Bronchial smooth muscle cell (primary cell): Measurements from ENCODE around the gene SPI1. TPM values are rescaled to one million over a fixed set of nuclear protein-coding genes. Genes with fewer than 3 reads are reported as not detected.

Experiments
- total RNA-seq: library from RNA; depleted of rRNA; stranded (reverse); fragments of >200 nt; gene quantifications from 2 replicates; pipeline ENCODE4 v1.2.1, GENCODE V29; 2014

The SPI1 gene
- total RNA-seq: 0.17 TPM in 1 of 2 replicates, not detected in the other

DNA sequence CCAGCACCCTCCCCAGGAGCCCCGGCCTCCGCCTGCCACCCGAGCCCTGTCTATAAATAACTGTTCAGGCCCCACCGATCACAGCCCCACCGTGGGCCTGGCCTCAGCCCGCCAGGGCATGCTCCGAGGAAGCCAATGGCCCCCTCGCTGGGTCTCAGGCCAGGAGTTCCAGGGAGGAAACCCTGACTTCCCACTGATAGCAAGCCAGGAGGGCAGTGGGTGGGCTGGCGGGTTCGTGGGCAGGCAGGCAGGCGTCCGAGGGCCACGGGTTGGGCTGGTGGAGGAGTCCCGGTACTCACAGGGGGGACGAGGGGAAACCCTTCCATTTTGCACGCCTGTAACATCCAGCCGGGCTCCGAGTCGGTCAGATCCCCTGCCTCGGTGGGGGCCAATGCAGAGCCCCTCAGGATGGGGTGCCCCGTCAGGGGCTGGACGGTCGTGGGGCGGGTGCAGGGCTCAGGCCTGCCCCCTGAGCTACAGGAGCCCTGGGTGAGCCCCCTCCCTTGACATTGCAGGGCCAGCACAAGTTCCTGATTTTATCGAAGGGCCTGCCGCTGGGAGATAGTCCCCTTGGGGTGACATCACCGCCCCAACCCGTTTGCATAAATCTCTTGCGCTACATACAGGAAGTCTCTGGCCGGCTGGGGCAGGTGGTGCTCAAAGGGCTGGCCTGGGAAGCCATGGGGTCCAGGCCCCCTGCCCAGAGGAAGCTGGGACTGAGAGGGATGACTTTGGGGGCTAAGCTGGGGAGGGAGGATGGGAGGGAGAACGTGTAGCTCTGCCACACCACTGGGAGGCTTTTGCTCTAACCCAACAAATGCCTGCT, at the start of gene SPI1:
Gene SPI1 (minus strand): TSS at position 538 of the 826 bp plus-strand sequence. CDS start 194 bp downstream, at position 344.

DNA sequence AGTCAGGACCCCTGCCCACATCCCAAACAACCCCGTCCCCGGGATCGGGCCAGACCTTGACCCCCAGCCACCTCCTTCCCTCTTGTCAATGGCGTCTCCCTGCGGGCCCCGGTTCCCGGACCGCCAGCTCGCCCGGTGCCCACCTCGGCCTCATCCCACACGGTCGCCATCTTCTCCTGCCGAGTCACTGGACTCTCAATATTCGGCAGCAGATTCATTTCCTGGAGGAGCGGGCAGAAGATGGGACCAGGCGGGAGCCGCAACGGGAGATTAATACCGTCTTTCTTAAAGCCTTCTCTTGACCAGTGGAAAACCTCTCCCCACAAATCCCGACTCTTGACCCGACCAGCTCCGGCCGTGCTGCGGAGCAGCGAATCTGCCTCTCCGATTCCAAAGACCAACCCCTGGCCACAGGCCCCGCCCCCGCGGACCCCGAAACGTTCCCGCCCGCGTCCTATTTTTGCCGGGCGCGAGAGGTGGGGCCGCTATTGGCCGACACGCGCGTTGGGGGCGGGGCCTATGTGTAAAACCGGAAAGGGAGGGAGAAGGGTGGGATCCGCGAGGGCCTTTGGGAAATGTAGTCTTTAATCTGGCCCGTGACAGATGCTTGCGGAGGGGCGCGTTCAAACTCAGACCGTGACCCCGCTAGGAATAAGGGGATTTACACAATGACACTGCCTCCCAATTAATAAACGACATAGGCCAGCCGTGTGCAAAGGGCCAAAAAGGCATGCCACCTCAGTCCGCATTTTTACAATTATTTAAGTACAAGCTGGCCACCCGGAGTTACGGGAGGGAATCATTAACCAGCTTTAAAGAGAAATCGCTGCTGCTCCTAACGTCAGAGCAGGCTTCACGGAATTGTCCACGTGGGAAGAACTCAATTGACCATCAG, 48.0 kb upstream of the SPI1 start, which contains the start of gene PSMC3:
Gene PSMC3 (minus strand): TSS at position 378 of the 895 bp plus-strand sequence. CDS start 160 bp downstream, at position 218.

DNA sequence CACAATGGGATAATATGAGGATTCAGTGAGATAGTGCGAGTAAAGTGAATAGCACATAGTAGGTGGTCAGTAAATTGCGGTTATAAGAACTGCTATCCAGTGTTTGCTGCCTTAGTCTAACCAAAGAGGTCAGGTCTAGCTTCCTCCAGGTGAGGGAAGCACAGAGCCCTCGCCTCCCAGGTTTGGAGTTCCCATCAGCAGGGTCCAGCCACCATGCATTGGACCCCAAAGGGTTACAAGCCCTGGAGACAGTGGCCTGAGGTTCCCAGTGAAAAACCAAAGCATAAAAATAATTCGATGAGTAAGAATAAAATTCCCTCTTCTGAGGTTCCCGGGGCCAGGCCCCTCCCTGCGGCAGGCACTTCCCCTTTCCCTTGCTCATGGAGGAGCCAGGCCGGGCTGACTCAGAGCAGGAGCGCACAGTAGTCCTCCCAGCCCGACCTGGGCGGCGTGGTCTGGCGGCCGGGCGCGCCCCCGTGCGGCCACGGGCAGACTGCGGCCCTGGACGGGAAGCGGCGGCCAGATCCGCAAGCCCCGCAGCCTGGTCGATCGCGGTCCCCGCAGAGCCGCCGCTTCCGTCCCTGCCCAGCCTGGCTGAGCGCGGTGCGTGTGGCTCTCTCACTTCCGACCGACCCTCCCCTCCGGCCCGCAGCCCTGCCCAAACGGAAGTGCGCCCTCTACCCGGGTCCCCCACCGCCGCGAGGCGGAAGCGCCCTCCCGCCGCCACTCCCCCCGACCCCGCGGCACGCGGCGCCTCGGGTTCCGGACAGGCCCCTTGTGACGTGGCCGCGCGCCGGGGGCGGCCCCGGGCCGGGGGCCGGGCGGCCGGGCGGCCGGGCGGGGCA, 29.6 kb upstream of the SPI1 start, which contains the start of gene SLC39A13:
Gene SLC39A13 (plus strand): TSS at position 845 of the 845 bp plus-strand sequence. CDS start 1,505 bp downstream, outside the sequence.

GRCh38 chr11:47352556-47352955, 25.8 kb downstream of the SPI1 start, which contains the start of gene MYBPC3:
Gene MYBPC3 (minus strand): TSS chr11:47352702. CDS start chr11:47352647, 55 bp downstream.

Other genes starting within 250 kb of the SPI1 start
- 85.9 and 86.2 TPM in 2 replicates for gene ARFGAP2, start 201.7 kb downstream of the SPI1 start, total RNA-seq
- 37.8 and 43.4 TPM in 2 replicates for gene PACSIN3, start 192.1 kb downstream of the SPI1 start, total RNA-seq
- gene DDB2, start 163.6 kb downstream of the SPI1 start, total RNA-seq: 57.4 and 71.6 TPM in 2 replicates
- 9.5 and 12.1 TPM in 2 replicates for gene ACP2, start 129.7 kb downstream of the SPI1 start, total RNA-seq
- 28.5 and 33.5 TPM in 2 replicates for gene NR1H3, start 120.6 kb downstream of the SPI1 start, total RNA-seq
- gene MADD, start 108.4 kb downstream of the SPI1 start, total RNA-seq: 9.6 and 14.6 TPM in 2 replicates
- gene MYBPC3, start 25.8 kb downstream of the SPI1 start, total RNA-seq: not detected in 2 replicates
- gene SLC39A13, start 30.0 kb upstream of the SPI1 start, total RNA-seq: 36.7 and 49.2 TPM in 2 replicates
- 159 and 200 TPM in 2 replicates for gene PSMC3, start 47.9 kb upstream of the SPI1 start, total RNA-seq
- gene RAPSN, start 70.6 kb upstream of the SPI1 start, total RNA-seq: 0.16 and 0.34 TPM in 2 replicates
- gene CELF1, start 174.6 kb upstream of the SPI1 start, total RNA-seq: 60.3 and 63.4 TPM in 2 replicates
- 60.1 and 60.3 TPM in 2 replicates for gene PTPMT1, start 187.1 kb upstream of the SPI1 start, total RNA-seq
- 26.0 and 31.3 TPM in 2 replicates for gene KBTBD4, start 200.4 kb upstream of the SPI1 start, total RNA-seq
- 65.1 and 93.6 TPM in 2 replicates for gene NDUFS3, start 200.5 kb upstream of the SPI1 start, total RNA-seq
- 0.09 and 0.16 TPM in 2 replicates for gene FAM180B, start 208.1 kb upstream of the SPI1 start, total RNA-seq
- gene C1QTNF4, start 215.9 kb upstream of the SPI1 start, total RNA-seq: 0.16 and 0.17 TPM in 2 replicates